HG02798 (cell line): ENCODE results near the gene CDH4.

ENCODE experiments used
- ATAC-seq: cut with Tn5 transposase; IDR thresholded peaks from one replicate; pipeline ENCODE4 v1.9.1; 2021; ENCODE audit warnings: mild to moderate bottlenecking; ENCODE audit not compliant: unreplicated experiment, poor library complexity

The CDH4 gene

GRCh38 chr20:61917474-61918145, 665.5 kb downstream of the CDH4 start:
- no peak for ATAC-seq

- ATAC-seq, result no peak
Measured at GRCh38 chr20:61918548-61918947, 666.5 kb downstream of the CDH4 start.

GRCh38 chr20:61919239-61919638, 667.2 kb downstream of the CDH4 start:
- ATAC-seq, result no peak

- ATAC-seq, result no peak
Measured at GRCh38 chr20:61919675-61920365, 667.8 kb downstream of the CDH4 start.

- no peak for ATAC-seq
Measured at GRCh38 chr20:61922411-61922810, 670.4 kb downstream of the CDH4 start.

- no peak for ATAC-seq
Measured at GRCh38 chr20:61922936-61923335, 670.9 kb downstream of the CDH4 start.

GRCh38 chr20:61923371-61924166, 671.5 kb downstream of the CDH4 start:
- ATAC-seq, result no peak

GRCh38 chr20:61924211-61924857, 672.3 kb downstream of the CDH4 start:
- ATAC-seq, result no peak

- no peak for ATAC-seq
Measured at GRCh38 chr20:61924858-61925554, 672.9 kb downstream of the CDH4 start.

GRCh38 chr20:61925555-61926252, 673.6 kb downstream of the CDH4 start:
- ATAC-seq, result no peak

- ATAC-seq, result no peak
Measured at GRCh38 chr20:61926253-61926613, 674.2 kb downstream of the CDH4 start.

- no peak for ATAC-seq
Measured at GRCh38 chr20:61926796-61927192, 674.7 kb downstream of the CDH4 start.

- ATAC-seq, result no peak
Measured at GRCh38 chr20:61927193-61927825, 675.2 kb downstream of the CDH4 start.

- no peak for ATAC-seq
Measured at GRCh38 chr20:61927826-61928541, 675.9 kb downstream of the CDH4 start.

GRCh38 chr20:61929561-61929960, 677.5 kb downstream of the CDH4 start:
- no peak for ATAC-seq

GRCh38 chr20:61929971-61930666, 678.1 kb downstream of the CDH4 start:
- no peak for ATAC-seq

- no peak for ATAC-seq
Measured at GRCh38 chr20:61930776-61931475, 678.9 kb downstream of the CDH4 start.
